Breast epithelium (tissue), 3 donors: Measurements from ENCODE around the gene MRPS27.

Experiments used
- POLR2AphosphoS5 ChIP-seq, 3 donors: sonication (generic); formaldehyde crosslinking; IDR thresholded peaks; one replicate each; pipeline ENCODE4 v1.6.1; 2017; ENCODE audit warnings: antibody characterized with exemption in 3 of 3
- TF ChIP-seq, protein P1 (sequence below), 3 donors: fragments of 450-650 bp; IDR thresholded peaks; one replicate each; pipeline ENCODE4 v1.5.1; 2016 to 2017; ENCODE audit warnings: antibody characterized with exemption in 3 of 3, mild to moderate bottlenecking in 3 of 3, moderate library complexity in 3 of 3

DNA sequence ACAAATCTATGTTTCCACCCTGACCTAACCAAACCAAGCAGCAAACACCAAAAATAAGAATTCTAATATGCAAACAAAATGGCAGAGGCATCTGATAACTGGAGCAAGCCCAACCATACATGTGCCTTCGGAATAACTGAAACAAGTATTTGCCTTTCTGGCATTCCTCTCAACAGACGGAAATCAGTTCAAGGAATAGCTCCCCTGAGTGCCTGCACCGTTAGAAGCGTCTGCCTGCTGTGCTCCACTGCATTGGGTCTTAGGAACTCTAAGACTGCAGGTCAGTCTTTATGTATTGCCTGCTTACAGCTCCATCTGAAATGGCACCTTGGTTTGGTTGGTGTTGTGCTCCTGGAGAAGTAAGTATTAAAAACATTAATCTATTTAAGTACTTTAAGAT, 98.5 kb downstream of the MRPS27 start:
- TF ChIP-seq, protein P1, sequence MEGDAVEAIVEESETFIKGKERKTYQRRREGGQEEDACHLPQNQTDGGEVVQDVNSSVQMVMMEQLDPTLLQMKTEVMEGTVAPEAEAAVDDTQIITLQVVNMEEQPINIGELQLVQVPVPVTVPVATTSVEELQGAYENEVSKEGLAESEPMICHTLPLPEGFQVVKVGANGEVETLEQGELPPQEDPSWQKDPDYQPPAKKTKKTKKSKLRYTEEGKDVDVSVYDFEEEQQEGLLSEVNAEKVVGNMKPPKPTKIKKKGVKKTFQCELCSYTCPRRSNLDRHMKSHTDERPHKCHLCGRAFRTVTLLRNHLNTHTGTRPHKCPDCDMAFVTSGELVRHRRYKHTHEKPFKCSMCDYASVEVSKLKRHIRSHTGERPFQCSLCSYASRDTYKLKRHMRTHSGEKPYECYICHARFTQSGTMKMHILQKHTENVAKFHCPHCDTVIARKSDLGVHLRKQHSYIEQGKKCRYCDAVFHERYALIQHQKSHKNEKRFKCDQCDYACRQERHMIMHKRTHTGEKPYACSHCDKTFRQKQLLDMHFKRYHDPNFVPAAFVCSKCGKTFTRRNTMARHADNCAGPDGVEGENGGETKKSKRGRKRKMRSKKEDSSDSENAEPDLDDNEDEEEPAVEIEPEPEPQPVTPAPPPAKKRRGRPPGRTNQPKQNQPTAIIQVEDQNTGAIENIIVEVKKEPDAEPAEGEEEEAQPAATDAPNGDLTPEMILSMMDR (IDR thresholded peaks at IDR 0.05) = no peak
- no peak for TF ChIP-seq POLR2AphosphoS5 (IDR thresholded peaks at IDR 0.05)
